Tibial nerve (tissue), 4 donors: ENCODE results near the gene SLC12A2.

Experiments used
- EP300 ChIP-seq, 2 donors: sonication (generic); formaldehyde crosslinking; IDR thresholded peaks; one replicate each; pipeline ENCODE4 v1.6.1; 2017; ENCODE audit warnings: antibody characterized with exemption in 2 of 2, mild to moderate bottlenecking in 1 of 2
- POLR2A ChIP-seq, 2 donors: fragments of 450-650 bp; IDR thresholded peaks; one replicate each; pipeline ENCODE4 v1.6.1; 2017; ENCODE audit warnings: antibody characterized with exemption in 2 of 2, mild to moderate bottlenecking in 2 of 2, moderate library complexity in 2 of 2
- TF ChIP-seq, protein P1 (sequence below), 5 experiments: fragments of 200-600 bp in 3 of 5; fragments of 450-650 bp in 2 of 5; sonication (generic) in 3 of 5; IDR thresholded peaks; one replicate each; pipeline ENCODE4 v1.5.1; 2016 to 2019; ENCODE audit warnings: antibody characterized with exemption in 5 of 5, mild to moderate bottlenecking in 3 of 5, moderate library complexity in 2 of 5

DNA sequence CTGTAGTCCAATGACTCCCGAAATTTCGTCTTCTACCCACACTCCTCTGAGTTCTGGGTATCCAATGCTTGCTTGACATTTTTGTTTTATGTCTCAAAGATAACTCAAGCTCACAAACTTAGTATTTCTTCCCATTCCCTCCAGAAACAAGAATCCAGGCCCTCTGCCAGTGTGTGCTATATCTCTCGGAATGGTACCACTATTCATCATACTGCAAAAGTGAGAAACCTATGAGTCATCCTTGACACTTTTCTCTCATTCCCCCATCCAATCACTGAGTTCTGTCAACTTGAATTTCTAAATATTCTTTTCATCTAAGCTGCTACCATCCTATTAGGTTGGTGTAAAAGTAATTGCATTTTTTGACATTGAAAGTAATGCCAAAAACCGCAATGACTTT, 9.8 kb downstream of the SLC12A2 start:
- TF ChIP-seq, protein P1, sequence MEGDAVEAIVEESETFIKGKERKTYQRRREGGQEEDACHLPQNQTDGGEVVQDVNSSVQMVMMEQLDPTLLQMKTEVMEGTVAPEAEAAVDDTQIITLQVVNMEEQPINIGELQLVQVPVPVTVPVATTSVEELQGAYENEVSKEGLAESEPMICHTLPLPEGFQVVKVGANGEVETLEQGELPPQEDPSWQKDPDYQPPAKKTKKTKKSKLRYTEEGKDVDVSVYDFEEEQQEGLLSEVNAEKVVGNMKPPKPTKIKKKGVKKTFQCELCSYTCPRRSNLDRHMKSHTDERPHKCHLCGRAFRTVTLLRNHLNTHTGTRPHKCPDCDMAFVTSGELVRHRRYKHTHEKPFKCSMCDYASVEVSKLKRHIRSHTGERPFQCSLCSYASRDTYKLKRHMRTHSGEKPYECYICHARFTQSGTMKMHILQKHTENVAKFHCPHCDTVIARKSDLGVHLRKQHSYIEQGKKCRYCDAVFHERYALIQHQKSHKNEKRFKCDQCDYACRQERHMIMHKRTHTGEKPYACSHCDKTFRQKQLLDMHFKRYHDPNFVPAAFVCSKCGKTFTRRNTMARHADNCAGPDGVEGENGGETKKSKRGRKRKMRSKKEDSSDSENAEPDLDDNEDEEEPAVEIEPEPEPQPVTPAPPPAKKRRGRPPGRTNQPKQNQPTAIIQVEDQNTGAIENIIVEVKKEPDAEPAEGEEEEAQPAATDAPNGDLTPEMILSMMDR (IDR thresholded peaks at IDR 0.05) = no peak
- no peak for TF ChIP-seq POLR2A (IDR thresholded peaks at IDR 0.05)
- TF ChIP-seq EP300 (IDR thresholded peaks at IDR 0.05) = no peak
